Measurements from ENCODE around the gene DIAPH1.

Gene DIAPH1

GRCh38 chr5:141564216-141564692, 54.5 kb downstream of the DIAPH1 start:
- no peaks in the 10 kb centered on the region for H3K9me3 ChIP-seq (ENCODE audit: insufficient read depth, low read length)
- peaks cover 6% of the 10 kb centered on the region for H3K36me3 ChIP-seq (replicated peaks; ENCODE audit: low read depth, low read length)
- peaks cover 7% of the 10 kb centered on the region for H3K4me1 ChIP-seq (ENCODE audit: low read length)
- H3K4me3 ChIP-seq (ENCODE audit: low read length): peak overlapping the region; percentile 64
- no peaks in the 10 kb centered on the region for H4K20me1 ChIP-seq (ENCODE audit: insufficient read depth, low read length)
- no peaks in the 10 kb centered on the region for H3K79me2 ChIP-seq (ENCODE audit: low read length)
- TF ChIP-seq, protein P1, sequence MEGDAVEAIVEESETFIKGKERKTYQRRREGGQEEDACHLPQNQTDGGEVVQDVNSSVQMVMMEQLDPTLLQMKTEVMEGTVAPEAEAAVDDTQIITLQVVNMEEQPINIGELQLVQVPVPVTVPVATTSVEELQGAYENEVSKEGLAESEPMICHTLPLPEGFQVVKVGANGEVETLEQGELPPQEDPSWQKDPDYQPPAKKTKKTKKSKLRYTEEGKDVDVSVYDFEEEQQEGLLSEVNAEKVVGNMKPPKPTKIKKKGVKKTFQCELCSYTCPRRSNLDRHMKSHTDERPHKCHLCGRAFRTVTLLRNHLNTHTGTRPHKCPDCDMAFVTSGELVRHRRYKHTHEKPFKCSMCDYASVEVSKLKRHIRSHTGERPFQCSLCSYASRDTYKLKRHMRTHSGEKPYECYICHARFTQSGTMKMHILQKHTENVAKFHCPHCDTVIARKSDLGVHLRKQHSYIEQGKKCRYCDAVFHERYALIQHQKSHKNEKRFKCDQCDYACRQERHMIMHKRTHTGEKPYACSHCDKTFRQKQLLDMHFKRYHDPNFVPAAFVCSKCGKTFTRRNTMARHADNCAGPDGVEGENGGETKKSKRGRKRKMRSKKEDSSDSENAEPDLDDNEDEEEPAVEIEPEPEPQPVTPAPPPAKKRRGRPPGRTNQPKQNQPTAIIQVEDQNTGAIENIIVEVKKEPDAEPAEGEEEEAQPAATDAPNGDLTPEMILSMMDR (IDR thresholded peaks at IDR 0.05; ENCODE audit: low read depth, low read length): peak; percentile 80
- TF ChIP-seq EZH2phosphoT487 (IDR thresholded peaks at IDR 0.05; ENCODE audit: low read depth): no peak
- H3K27me3 ChIP-seq (ENCODE audit: low read depth, low read length): no peaks in the 10 kb centered on the region
- peak overlapping the region; percentile 50 for H3K9ac ChIP-seq (ENCODE audit: low read length)
- H3K27ac ChIP-seq (ENCODE audit: low read length): peak overlapping the region; percentile 64
- peak overlapping the region; percentile 69 for H3K4me2 ChIP-seq (ENCODE audit: low read length)
- peak overlapping the region; percentile 80 for H2AFZ ChIP-seq (ENCODE audit: low read depth, low read length)

DNA sequence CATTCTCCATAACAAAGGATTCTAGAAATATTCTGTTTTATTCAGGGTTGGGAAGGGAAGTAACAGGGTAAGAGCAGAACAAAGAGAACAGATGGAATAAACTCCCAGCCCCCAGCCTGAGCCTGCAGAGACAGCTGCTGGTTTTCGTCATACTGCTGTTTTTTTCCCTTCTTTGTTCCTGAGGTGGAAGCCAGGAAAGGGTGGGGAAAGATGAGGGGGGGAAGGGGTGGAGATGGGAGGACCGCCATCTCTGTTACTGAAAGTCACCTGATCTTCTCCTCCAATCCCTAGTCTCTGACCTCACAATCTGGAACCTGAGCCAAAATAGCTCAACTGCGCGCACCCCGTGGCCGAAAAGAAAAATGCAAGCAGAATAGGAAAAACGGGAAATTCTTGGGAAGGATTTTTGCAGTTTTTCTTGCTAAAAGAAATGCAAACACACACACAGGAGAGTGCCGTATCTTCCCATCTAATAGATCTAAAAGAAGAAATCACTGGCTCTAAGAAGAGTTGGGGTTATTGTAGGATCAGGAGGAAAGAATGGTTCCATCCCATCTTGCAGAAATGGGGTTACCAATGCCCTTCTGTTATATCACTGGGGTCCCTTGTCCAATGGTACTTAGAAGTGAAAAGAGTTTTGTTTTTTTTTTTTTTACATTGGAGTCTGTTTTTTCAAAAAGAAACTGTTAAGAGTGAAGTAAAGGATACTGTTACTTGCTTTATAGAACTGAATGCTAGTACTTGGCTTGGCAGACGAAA, 57.9 kb downstream of the DIAPH1 start:
- Histone ChIP-seq H3K27ac (ENCODE audit: low read length) (no peak overlapping the region), H3K4me2 (ENCODE audit: low read length) (no peak overlapping the region), H3K9me3 (ENCODE audit: insufficient read depth, low read length) (no peaks in the 10 kb centered on the region), H3K36me3 (replicated peaks; ENCODE audit: low read depth, low read length) (peaks cover 3% of the 10 kb centered on the region), H2AFZ (ENCODE audit: low read depth, low read length) (no peak overlapping the region), H4K20me1 (ENCODE audit: insufficient read depth, low read length) (no peaks in the 10 kb centered on the region), H3K4me1 (ENCODE audit: low read length) (peaks cover 13% of the 10 kb centered on the region), H3K9ac (ENCODE audit: low read length) (no peak overlapping the region), H3K27me3 (ENCODE audit: low read depth, low read length) (no peaks in the 10 kb centered on the region), H3K4me3 (ENCODE audit: low read length) (no peak overlapping the region), H3K79me2 (ENCODE audit: low read length) (no peaks in the 10 kb centered on the region)
- no peak for TF ChIP-seq EZH2phosphoT487 (IDR thresholded peaks at IDR 0.05; ENCODE audit: low read depth)
- TF ChIP-seq, protein P1 (IDR thresholded peaks at IDR 0.05; ENCODE audit: low read depth, low read length): no peak

GRCh38 chr5:141560151-141560550, 58.6 kb downstream of the DIAPH1 start:
- Histone ChIP-seq H3K9me3 (ENCODE audit: insufficient read depth, low read length) (no peaks in the 10 kb centered on the region), H2AFZ (ENCODE audit: low read depth, low read length) (no peak overlapping the region), H3K79me2 (ENCODE audit: low read length) (no peaks in the 10 kb centered on the region), H3K4me2 (ENCODE audit: low read length) (no peak overlapping the region), H3K4me1 (ENCODE audit: low read length) (peaks cover 13% of the 10 kb centered on the region), H3K9ac (ENCODE audit: low read length) (no peak overlapping the region), H3K4me3 (ENCODE audit: low read length) (no peak overlapping the region), H4K20me1 (ENCODE audit: insufficient read depth, low read length) (no peaks in the 10 kb centered on the region), H3K27me3 (ENCODE audit: low read depth, low read length) (no peaks in the 10 kb centered on the region), H3K36me3 (replicated peaks; ENCODE audit: low read depth, low read length) (peaks cover 3% of the 10 kb centered on the region), H3K27ac (ENCODE audit: low read length) (no peak overlapping the region)
- TF ChIP-seq, protein P1 (IDR thresholded peaks at IDR 0.05; ENCODE audit: low read depth, low read length): no peak
- TF ChIP-seq EZH2phosphoT487 (IDR thresholded peaks at IDR 0.05; ENCODE audit: low read depth): no peak

- H3K27ac ChIP-seq (ENCODE audit: low read length): no peak overlapping the region
- H2AFZ ChIP-seq (ENCODE audit: low read depth, low read length): no peak overlapping the region
- H3K9ac ChIP-seq (ENCODE audit: low read length): no peak overlapping the region
- no peak overlapping the region for H3K4me2 ChIP-seq (ENCODE audit: low read length)
- peaks cover 3% of the 10 kb centered on the region for H3K36me3 ChIP-seq (replicated peaks; ENCODE audit: low read depth, low read length)
- no peak overlapping the region for H3K4me3 ChIP-seq (ENCODE audit: low read length)
- no peaks in the 10 kb centered on the region for H3K9me3 ChIP-seq (ENCODE audit: insufficient read depth, low read length)
- H3K27me3 ChIP-seq (ENCODE audit: low read depth, low read length): no peaks in the 10 kb centered on the region
- no peak for TF ChIP-seq EZH2phosphoT487 (IDR thresholded peaks at IDR 0.05; ENCODE audit: low read depth)
- no peaks in the 10 kb centered on the region for H3K79me2 ChIP-seq (ENCODE audit: low read length)
- no peaks in the 10 kb centered on the region for H4K20me1 ChIP-seq (ENCODE audit: insufficient read depth, low read length)
- H3K4me1 ChIP-seq (ENCODE audit: low read length): peaks cover 9% of the 10 kb centered on the region
Observed at GRCh38 chr5:141559461-141559860, 59.3 kb downstream of the DIAPH1 start.

Measured in OCI-LY3 (cell line).